NCI-H1694 treated with DMSO at 0.1 percent for 48 hours (cell line): ENCODE measurements around the gene ADARB2.
"Not testable (repeated sequence)": the region's sequence is repeated elsewhere in the genome, so short reads cannot be mapped to it uniquely, and the experiment has no call there.

Experiments used
- DNase-seq: peaks from one replicate; lab custom pipeline; 2025; lab: John Stamatoyannopoulos, UW

Gene ADARB2

DNA sequence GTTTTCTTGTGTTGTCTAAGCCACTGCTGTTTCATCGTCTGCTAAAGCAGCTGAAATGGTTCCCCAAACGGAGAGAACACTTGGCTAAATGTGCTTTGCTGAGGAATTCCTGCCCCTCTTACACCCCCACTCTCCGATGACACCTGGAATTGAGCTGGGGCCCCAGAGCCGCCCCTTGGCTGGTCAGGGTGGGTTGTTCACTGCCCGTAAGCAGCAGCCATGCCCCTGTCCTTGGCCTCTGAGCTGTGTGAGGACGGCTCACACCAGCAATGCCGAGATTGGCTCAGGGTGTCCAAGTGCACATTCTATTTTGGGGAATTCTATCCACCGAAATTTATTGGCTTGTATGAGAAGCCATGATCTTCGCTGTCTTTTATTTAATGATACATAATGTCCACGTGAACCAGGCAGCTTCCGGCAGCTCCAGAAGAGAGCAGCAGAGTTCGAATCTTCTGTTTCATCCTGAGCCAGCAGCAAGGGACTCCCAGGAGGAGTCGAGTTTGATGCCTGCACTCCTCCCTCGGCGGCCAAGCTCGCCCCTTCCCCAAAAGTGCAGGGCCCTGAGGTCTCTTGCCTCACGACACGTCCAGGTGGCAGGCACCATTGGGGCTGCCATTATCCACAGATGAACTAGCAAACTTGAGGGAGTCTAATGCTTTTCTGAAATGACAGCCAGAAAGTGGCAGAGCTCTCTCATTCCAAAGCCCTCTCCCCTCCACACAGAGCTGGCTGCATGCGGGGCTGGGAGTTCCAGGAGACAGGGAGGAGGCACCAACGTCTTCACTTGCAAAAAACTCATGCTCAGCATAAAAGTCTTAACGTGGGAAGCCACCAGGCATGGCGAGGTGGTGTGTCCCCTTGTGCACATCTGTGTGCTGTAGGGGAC lies 567.1 kb downstream of the ADARB2 start:
- DNase-seq = no peak

DNA sequence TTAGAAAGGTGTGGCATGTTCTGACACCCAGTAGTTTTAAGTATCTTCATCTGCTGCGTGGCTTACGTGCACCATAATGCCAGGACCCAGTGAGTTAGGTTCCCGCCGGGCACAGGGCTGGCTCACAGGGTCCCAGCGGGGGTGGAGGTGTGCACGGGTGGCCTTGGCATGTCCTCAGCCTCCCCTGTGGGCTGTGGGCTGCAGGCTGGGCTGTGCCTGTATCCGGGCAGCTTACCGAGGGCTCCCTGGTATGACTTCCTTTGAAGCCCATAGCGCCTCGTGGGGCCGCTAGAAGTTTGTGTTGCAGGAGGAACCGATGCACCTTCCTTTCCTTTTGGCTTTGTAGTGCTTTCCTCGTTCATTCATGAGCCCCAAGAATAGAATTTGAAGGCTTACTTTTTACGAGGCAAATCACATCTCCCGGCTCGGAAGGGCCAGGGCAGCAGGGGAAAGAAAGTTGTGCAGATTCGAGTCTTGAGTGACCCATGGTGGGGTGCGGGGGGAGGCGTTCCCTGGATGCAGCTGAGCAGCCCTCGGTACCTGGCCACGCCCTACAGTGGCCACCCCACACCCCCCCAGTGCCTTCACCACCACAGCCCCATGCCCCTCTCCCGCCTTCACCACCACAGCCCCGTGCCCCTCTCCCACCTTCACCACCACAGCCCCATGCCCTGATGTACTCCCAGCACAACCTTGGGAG lies 568.0 kb downstream of the ADARB2 start:
- DNase-seq = no peak

DNA sequence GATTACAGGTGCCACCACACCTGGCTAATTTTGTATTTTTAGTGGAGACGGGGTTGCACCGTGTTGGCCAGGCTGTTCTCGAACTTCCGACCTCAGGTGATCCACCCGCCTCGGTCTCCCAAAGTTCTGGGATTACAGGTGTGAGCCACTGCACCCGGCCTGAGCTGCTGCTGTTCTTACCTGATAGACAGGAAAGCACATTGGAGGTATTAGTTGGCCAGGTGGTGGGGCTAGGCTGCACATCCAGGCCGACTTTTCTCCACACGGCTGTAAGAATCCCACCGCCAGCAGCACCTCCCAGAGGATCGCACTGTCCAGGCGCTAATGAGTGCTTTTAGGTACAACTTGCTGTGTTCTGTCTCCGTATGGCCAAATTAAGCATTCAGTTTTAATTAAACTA lies 568.6 kb downstream of the ADARB2 start:
- DNase-seq = no peak

DNA sequence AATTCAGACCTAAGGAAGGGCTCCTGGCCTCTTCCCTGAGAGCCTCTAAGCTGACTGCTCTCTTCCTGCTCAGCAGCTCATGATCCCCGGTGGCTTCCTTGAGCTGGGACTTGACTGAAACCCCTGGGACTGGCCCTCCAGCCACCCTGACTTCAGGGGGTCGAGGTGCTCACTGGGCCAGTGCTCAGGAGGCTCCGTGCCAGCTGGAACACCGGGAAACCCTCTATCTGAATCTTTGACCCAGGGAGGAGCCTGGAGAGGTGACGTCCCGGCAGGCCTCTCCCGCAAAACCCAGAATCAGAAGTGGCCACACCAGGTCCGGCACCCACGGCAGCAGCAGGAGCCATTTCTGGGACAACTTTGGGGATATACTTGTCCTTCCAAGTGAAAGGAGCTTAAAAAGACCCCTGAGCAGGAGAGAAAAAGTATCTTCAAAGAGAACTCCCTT lies 570.5 kb downstream of the ADARB2 start:
- no peak for DNase-seq

DNA sequence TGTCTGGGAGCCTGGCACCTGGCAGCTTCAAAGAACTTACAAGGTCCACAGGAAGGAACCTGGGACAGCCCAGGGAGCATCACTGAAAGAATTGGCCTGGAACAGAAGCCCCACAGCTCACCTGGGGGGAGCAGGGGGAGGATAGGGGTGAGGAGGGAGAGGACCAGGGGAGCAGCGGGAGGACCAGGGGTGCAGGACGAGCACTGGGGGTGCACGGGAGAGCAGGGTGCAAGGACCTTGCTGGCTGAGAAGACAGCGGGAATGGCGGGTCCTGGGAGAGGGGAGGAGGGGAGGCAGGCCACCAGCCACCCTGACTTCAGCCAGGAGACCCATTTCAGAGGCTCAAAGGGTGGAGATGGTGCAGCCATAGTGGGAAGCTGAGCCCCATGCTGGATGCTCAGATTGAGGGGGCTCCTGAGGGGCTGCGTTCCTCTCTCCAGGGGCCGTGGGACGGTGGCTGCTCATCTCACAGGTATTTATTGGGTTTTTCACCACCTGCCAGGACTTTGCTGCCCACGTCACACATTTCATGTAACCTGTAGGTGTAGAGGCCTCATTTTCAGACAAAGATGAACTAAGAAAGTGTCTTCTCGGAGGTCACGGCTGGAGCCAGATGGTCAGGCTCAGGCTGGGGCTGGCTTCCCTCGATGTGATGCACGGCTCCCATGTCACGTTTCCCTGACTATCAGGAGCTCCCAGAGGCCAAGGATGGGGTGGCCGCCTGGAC lies 571.1 kb downstream of the ADARB2 start:
- no peak for DNase-seq

- DNase-seq = no peak
Measured at GRCh38 chr10:1163831-1164230, 573.5 kb downstream of the ADARB2 start.

GRCh38 chr10:1163204-1163660 lies 574.1 kb downstream of the ADARB2 start:
- DNase-seq = no peak

- no peak for DNase-seq
Measured at GRCh38 chr10:1162481-1163203, 574.7 kb downstream of the ADARB2 start.

DNA sequence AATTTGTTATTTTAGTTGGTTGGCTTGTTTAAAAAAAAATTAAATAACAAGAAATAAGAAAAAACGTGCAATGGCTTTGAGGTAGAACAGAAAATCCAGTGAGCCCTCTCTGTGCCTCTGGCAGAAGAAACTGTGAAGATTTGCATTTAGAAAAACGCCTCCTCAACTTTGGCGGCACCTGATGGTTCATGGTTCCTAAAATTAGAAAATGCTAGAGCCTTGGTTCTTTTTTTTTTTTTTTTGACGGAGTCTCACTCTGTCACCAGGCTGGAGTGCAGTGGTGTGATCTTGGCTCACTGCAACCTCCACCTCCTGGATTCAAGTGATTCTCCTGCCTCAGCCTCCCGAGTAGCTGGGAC lies 576.0 kb downstream of the ADARB2 start:
- DNase-seq = not testable (repeated sequence)

DNA sequence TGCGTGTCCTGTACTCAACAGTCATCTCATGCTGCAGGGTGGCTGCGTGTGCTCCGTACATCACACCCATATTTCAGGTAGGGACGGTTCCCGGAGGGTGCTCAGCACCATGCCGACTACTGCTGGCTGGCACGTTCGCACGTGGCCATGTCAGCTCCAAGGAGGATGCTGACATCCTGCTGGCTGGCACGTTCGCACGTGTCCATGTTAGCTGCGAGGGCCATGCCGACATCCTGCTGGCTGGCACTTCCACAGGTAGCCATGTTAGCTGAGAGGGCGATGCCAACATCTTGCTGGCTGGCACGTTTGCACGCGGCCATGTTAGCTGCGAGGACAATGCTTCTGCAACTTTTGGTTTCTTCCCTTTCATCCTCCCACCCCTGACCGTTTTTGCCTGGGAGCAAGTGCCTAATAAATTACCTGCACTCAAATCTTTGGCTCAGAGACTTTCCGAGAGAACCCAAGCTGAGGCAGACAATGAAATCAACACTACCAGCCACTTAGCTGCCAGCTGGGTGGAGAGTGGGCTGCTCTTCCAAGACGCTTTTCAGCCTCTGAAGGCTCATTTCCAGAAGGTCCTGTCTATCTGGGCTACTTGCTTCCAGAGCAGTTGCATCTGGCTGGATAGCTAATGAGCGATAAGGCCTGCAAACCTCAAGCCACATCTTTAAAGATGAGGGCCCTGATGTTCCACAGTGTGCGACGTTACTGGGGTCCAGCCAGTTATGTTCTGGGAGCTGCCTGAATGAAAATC lies 576.6 kb downstream of the ADARB2 start:
- DNase-seq = no peak

DNA sequence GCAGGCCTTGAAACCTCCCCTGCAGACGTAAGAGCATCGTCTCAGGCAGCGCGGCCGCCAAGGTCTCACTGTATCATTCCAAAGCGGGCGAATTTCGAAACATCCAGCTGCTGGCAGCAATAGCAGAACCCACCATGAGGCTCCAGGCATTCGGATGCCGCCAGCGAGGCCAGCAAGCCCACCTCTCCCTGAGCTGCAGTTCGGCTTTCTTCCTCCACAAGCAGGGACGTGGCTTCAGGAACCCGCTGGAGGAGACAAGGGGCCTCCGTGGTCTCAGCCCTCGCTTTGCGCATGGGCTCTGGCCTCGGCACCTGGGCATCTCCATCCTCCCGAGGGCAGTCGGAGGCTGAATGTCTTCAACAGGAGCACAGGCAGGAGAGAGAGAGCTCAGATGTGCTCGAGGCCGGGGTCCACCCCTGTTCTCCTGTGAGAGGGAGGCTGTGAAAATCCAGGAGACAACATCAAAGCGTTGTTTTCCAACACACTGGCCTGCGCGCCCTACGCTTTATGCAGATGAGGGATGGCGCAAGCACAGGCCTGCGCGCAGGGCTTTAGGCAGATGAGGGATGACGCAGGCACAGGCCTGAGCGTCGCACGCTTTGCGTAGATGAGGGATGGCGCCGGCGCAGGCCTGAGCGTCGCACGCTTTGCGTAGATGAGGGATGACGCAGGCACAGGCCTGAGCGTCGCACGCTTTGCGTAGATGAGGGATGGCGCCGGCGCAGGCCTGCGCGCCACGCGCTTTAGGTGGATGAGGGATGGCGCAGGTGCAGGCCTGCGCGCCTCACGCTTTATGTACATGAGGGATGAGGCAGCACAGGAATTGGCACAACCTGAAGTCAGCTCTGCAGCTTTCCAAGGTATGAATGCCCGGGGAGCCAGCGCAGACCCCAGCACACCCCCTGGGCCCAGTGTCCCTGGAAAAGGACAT lies 577.9 kb downstream of the ADARB2 start:
- DNase-seq = no peak

DNA sequence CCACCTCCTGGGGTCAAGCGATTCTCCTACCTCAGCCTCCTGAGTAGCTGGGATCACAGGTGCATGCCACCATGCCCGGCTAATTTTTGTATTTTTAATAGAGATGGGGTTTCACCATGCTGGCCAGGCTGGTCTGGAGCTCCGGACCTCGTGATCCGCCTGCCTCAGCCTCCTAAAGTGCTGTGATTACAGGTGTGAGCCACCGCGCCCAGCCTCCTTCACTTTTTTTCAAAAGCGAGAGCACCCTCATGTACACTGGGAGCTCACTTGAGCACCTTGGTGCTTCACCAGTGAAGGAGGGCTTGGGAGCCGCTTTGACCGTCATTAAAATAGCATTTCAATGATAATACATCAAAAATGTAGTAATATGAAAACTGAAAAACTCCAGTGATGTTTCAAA lies 578.8 kb downstream of the ADARB2 start:
- not testable (repeated sequence) for DNase-seq

- DNase-seq = no peak
Measured at GRCh38 chr10:1158066-1158465, 579.3 kb downstream of the ADARB2 start.

- DNase-seq = no peak
Measured at GRCh38 chr10:1157615-1157933, 579.8 kb downstream of the ADARB2 start.

GRCh38 chr10:1156921-1157614 lies 580.3 kb downstream of the ADARB2 start:
- DNase-seq = no peak

DNA sequence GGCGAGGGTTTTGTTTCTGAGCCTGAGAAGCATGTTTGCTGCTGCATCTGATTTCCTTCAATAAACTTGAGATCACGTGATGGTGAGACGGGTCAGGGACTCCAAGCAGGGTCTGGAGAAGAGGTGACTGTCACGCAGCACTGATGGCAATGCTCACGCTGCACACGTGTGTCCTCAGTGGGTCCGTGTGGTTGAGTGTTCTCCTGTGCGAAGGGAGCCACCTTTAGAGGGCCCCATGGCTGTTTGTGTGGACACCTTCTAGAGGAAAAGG lies 580.8 kb downstream of the ADARB2 start:
- no peak for DNase-seq

DNA sequence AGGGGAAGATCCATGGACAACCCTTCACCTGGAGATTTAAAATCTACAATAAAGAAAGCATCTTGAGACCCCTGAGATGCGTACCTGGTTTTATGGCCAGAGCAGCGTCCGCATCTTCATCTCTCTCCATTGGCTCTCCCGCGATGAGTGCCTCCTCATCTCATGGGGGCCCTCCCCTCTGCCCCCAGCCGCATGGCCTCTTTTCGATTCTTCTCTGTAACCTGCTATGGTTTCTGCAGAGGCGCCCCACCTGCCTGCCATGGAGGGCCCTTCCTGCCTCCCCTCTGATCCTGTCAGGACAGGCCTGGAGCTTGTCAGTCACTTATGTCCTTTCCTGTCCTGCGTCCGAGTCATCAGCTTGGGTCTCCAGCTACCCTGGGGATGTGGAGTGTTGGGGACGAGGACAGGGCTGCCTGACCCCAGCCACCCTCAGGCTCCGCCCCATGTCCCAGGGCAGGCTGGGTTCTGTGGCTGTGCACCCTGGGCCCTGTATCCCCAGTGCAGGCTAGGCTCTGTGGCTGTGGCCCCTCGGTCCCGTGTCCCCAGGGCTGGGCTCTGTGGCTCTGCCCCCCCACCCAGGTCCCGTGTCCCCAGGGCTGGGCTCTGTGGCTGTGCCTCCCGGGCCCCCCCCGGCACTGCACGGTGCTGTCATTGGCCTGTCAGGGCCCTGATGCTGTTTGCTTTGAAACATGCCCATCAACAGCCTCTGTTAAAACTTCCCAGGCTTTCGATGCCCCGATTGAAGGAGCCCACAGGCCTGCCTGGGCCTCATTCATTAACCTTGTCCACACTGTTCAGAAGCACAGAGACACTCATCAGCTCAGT lies 581.3 kb downstream of the ADARB2 start:
- DNase-seq = no peak

DNA sequence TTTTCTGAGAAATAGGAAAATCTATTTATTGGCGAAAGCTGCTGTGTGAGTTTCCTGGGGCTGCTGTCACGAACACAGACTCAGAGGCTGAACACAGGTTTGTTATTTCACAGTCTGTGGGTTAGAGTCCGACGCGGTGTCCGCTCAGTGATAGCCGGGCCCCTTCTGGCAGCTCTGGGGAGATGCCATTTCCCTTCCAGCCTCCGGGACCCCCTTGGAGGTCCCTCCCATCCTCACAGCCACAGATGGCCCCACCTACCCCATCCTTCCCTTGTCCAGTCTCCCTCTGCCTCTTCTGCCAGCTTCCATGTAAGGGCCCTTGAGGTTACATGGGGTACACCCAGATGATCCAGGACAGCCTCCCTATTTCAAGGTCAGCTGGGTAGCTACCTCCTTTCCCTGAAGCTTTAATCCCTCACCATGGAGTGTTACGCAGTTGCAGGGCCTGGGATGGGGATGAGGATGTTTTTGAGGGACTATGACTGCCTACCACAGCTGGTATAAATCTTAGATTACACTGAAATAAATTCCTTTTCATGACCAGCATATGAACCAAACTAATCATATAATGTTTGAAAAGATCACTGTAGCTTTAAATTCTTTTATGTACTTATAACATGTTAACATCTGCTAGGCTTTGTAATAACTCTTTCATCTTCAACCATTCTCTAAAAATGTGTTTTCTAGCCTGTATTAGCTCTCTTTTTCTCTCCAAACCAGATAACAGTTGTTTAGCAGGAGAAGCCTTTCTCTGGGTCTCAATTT lies 582.6 kb downstream of the ADARB2 start:
- no peak for DNase-seq
